ENCODE measurements around the gene TUBB2A.

The TUBB2A gene

GRCh38 chr6:3117912-3118352, 39.4 kb downstream of the TUBB2A start:
- no peak for DNase-seq

GRCh38 chr6:3114377-3114776, 43.0 kb downstream of the TUBB2A start:
- DNase-seq: no peak

- no peak for DNase-seq
These were observed 47.6 kb downstream of the TUBB2A start for GRCh38 chr6:3109761-3110160.

GRCh38 chr6:3108746-3109414, 48.5 kb downstream of the TUBB2A start:
- DNase-seq: no peak

Measured in activated CD4-positive, alpha-beta T cell treated with anti-CD3 and anti-CD28 coated beads, Interleukin-2, Interleukin-6, amounts not matched to agents 100 ng/mL and 50 ng/mL, durations not matched to agents 16 hours and 8 hours (primary cell).